Activated naive CD4-positive, alpha-beta T cell treated with Interleukin-2 at 50 U/mL for 16 hours (primary cell): ENCODE measurements around the gene PRKCSH.

Experiments used
- DNase-seq: peaks from one replicate; pipeline ENCODE4 v3.0.0-alpha.2; 2020

Gene PRKCSH

DNA sequence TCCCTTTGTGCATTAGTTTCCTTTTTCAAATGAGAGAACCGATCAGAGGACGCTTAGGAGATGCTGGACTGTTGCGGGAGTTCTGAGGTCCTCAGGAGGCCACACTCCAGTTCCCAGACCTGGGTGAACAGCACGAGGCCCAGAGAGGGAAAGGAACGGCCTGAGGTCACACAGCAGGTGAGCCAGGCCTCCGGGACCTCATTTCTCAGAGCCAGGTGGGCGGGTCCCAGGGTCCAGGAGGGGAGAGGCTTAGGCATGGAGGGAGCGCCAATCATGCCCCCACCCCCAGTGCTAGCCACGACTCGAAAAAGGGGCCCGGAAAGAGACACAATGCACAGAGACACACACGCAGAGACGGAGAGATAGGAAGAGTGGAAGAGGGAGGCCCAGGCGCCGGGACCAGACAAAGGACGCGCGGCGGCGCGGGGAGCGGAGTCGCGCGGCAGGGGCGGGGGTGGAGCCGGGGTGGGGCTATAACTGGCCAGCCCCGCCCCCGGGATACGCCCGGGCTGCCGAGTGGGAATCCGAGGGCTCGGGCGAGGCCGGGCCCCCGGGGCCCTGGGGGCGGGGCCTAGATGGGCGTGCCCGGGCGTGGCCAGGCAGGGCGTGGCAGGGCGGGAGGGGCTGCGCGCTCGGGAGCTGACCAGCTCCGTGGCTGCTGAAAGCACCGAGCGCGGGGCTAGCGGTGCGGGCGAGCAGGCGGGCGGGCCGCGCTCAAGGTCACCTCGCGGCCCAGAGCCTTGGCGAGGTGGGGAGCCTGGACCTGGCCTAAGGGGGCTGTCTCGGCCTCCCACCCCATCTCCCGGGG is 43.9 kb downstream of the PRKCSH start:
- peak; percentile 22 for DNase-seq

GRCh38 chr19:11479898-11480714 is 44.7 kb downstream of the PRKCSH start:
- DNase-seq: no peak

DNA sequence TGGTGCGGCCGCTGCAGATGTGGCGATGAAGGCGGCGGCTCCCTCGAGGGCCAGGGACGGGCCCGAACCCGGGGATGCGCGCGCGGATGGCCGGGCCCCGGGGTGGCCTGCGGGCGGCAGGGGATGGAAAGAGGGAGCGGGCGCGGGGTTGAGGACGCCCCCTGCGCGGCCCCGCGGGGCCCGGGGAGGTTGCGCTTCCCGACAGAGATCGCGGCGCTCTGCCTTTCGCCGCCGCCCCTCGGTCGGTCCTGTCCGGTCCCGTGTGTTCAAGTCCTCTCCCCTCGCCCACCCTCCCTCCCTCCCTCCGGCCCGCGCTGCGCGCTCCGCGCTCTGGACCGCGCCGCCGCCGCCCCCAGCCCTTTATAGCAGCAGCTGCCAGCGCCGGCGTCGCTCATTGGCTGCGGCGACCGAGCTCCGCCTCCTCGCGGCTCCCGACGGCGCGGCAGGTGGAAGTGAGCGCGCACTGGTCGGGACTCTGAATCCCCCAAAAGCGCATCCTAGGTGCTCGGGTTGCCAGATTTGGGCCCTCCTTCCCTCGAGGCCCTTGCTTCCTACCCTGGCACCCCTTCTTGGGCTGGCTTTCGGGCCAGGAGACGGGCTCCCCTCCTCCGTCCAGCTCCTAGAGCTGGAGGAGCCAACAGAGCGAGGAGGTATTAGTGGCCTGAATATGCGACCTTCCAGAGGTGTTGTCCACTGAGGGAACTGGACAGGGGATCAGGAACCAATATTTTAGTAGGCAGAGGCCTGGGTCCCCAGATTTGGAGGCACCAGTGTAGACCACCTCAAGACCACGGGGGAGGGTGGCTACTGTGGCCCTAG is 45.5 kb downstream of the PRKCSH start, which contains the start of gene ELAVL3:
ELAVL3 (minus strand) TSS at position 332 of the 819 bp plus-strand sequence. CDS start 438 bp downstream, outside the sequence.
- no peak for DNase-seq

- DNase-seq: peak; percentile 82
These were observed 46.3 kb downstream of the PRKCSH start for GRCh38 chr19:11481534-11482383.

DNA sequence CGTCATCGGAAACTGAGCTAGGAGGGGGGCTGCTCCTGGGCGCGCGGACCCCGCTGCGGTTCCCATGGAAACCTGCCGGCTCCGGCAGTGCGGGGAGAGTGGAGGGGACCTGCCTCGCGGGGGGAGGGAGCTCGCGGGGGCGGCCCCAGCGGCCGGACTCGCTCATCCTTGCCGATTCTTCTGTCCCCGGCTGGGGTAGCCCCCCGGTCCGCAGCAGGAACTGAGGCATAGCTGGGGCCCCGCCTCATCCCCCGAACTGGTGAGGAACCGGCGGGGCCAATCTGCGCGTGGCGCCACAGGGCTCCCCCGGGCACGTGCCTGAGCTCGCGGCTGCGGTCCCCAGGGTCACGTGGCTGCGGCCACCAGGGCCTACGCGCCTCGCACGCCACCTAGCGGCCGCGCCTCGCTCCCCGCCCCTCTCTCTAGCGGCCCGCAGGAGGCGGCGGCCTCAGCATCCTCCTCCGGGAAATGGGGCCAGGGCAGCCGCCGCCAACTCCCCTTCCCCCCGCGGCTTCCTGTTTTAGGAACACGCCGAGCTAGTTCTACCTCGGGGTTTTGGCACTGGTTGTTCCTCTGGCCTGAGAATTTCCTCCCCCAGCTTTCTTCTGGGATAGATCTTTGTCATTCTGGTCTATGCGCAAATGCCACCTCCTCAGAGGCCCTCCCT is 47.1 kb downstream of the PRKCSH start:
- DNase-seq: peak; percentile 88

DNA sequence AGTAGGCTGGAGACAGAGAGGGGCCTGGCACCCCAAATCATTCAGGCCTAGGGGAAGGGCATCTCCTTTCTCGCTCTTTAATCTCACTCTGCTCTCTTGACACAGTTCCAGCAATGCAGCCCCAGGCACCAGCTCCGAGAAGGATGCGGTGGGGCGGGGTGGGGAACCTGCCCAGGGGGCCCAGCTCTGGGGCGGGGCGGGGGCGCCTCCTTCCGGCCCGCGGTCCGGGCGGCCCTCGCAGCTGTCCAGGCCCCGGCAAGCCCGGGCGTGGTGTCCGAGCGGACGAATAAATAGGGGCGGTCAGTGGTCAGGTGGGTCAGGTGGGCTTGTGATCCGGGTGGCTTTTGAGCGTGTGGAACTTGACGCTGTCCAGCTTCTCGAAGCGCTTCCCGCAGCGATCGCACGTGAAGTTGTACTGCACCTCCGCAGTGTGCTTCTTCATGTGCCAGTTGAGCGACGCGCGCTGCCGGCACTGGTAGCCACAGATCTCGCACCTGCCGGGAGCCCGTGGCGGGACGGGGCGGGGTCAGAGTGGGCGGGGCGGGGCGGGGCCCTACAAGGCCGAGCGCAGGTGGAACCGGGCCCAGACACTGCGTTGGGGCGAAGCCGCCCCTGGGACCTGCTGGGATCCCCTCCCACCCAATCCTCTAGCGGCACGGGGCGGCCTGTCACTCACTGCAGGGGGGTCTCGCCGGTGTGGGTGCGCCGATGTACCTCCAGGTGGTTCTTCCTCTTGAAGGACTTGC is 48.1 kb downstream of the PRKCSH start:
- DNase-seq: no peak

GRCh38 chr19:11485245-11485837 is 49.9 kb downstream of the PRKCSH start:
- no peak for DNase-seq

GRCh38 chr19:11486661-11487503 is 51.4 kb downstream of the PRKCSH start:
- no peak for DNase-seq

DNA sequence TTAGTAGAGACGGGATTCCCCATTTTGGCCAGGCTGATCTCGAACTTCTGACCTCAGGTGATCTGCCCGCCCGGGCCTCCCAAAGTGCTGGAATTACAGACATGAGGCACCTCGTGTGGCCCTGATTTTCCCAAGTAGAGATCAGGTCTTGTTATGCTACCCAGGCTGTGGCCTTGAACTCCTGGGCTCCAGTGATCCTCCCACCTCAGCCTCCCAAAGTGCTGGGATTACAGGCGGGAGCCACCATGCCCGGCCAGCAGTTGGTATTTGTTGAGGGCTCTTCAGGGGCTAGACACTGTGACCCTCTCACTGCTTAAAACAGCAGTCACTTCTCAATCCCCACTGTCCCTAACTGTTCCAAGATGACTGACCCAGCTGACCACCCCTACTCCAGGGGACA is 53.9 kb downstream of the PRKCSH start:
- no peak for DNase-seq

DNA sequence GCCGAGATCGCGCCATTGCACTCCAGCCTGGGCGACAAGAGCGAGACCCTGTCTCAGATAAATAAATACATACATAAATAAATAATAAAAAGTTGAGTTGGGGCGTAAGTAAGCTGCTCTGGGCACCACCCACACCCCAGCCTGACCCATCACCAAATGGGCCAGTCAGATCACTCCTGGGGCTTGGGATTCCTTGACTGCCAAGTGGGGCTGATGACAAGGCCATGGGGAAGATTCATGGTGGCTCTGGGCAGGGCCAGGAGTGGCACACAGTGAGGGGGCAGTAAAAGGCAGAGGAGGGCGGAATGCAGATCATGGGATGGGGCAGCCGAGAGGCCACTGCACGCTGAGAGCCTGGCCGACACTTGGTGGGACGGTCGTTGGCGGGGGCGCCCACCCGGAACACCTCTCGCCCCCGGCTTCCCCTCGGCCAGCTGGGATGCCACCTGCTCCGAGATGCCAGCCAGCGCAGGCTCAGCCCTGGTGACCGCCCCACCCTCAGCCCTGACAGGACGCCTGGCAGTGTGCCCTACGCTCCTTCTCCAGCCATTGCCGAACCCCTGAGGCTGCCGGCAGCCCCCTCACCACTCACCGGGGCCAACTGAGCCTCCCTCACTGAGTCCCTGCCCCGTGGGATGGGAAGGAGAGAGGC is 59.3 kb downstream of the PRKCSH start:
- DNase-seq: no peak

DNA sequence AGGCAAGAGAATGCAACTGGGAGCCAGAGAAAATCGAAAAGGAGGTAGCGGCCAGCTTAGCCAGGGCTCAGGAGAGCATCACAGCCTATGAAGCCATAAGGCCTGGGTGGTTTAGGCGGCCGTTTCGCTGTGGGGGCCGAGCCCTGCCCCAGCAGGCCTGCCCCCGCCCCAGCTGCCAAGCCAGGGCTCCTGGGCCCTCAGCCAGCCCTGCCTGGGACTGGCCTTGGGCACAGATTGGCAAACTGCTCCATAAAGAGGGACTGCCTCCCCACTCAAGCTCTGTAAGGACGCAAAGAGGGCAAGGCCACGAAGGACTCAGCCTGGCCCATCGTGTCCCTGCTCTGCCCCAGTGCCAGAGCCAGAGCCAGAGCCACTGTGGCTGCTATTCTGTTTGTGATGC is 60.0 kb downstream of the PRKCSH start:
- no peak for DNase-seq

DNA sequence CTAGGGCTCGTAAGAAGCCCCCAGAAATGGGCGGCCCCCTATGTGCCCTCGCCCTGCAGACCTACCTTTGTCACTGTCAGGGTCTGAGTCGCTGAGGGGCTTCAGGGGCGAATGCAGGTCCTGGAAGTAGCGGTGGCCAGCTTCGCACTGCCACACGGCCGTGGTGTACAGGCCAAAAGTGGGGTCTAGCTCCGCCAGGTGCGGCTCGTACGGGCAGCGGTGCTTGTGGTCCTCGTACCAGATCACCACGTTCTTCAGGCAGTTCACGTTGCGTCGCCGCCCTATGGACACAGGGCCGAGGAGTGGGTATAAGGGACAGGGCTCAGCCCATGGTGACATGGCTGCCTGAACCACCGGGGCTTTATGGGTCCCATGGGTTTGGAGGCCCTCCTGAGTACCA is 60.5 kb downstream of the PRKCSH start:
- no peak for DNase-seq

GRCh38 chr19:11496391-11497163 is 61.1 kb downstream of the PRKCSH start:
- DNase-seq: peak; percentile 66

GRCh38 chr19:11499220-11499726 is 63.8 kb downstream of the PRKCSH start:
- no peak for DNase-seq

- DNase-seq: no peak
These were observed 64.5 kb downstream of the PRKCSH start for GRCh38 chr19:11499890-11500420.
